GM21786 (cell line): ENCODE results near the gene SLC25A48.

Experiments used
- ATAC-seq: cut with Tn5 transposase; IDR thresholded peaks from one replicate; pipeline ENCODE4 v1.9.1; 2021; ENCODE audit not compliant: unreplicated experiment

Gene SLC25A48

GRCh38 chr5:135913713-135914626 lies 79.5 kb downstream of the SLC25A48 start:
- ATAC-seq = no peak

DNA sequence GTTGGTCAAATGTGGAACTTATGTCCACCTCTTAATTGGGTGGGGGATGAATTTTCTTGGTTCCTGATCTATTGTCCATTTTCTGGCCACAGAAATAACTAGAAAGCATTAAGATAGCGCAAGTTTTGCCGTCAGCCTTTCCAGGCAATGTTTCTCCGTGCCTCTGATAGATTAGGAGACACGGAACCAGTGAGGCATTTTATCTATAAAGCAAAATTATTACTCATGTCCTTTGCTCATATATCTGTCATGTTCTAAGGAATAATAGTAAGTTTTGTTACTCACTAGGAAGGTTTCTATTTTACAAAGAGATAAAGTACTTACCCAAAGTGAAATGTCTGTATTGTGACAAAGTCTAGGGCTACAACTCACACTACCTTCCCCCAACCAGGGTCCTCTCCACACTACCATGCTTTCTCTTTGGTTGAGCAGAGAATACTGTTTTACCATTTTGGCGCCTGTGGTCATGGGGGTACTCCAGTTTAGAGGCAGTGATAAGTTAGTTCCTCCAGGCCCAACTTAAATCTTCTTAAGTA lies 81.1 kb downstream of the SLC25A48 start:
- no peak for ATAC-seq

DNA sequence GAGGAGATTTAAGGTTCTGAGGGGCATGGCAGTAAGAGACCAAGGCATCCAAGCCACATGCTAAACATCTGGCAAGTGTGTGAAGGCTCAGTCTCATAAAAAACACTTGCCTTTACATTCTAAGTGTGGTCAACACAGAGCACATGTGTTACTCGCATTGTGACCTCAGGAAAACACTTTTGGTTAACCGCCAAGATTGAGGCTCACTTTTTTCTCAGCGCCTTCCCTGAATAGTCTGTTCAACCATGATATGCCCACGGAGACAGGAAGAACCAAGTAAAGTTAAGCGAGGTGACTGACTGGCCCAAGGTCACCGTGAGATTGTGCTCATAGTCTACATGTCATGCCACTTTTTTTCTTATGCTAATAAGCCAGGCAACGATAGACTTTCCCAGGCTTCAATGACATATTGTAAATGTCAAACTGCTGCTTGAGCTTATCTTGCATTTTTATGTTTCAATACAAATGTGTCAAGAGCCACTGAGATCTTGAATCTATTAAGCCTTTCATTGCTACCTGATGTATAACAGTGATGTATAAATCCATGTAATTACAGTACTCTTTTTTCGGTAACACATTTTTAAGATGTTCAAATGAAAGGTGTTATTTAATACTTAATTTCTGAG lies 82.3 kb downstream of the SLC25A48 start:
- ATAC-seq = no peak

- ATAC-seq = no peak
Observed at GRCh38 chr5:135920199-135920598, 85.7 kb downstream of the SLC25A48 start.

- no peak for ATAC-seq
Observed at GRCh38 chr5:135921388-135921787, 86.9 kb downstream of the SLC25A48 start.

DNA sequence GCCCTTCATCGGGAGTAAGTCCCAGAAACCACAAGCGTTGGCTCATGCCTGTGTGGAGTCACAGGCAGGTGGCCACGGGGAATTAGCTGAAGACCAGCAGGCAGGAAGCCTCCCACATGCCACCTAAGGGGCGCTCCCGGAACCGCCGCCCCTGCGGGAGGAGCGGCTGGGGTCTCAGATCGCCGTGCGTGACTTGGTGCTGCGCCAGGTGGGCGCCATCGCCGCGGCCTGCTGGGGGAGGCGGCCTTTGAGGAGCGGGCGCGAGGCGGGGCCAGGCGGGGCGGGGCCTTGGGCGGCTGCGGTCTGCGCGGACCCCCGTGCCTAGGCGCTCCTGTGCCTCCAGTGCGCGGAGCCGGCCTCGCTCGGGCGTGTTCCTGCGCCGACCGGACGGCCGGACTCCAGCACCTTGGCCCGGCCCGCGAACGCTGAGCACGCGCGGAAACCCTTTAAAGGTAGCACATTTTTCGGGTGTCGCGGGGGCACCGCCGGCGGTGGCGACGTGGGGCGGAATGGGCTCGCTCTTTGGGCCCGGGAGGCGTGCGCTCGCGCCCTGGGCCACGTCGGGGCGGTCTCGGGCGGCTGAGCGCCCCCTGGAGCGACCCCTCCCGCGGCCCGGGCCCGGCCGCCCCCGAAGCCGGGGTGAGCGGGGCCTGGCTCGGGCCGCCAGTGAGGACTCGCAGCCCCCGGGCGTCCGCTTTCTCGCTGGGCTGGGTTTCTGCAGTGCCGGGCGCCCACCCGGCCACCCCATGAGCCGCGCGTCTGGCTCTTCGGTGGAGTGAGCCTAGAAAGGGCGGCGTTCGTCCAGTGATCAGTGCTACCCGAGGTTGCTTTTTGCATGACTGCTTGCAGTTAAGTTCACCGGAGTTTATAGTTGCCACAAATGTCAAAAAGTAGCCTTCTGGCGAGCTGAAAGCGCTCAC lies 95.8 kb downstream of the SLC25A48 start:
- ATAC-seq = no peak

GRCh38 chr5:135930949-135931295 lies 96.5 kb downstream of the SLC25A48 start:
- ATAC-seq = no peak

- ATAC-seq = no peak
Observed at GRCh38 chr5:135934939-135935338, 100.5 kb downstream of the SLC25A48 start.

DNA sequence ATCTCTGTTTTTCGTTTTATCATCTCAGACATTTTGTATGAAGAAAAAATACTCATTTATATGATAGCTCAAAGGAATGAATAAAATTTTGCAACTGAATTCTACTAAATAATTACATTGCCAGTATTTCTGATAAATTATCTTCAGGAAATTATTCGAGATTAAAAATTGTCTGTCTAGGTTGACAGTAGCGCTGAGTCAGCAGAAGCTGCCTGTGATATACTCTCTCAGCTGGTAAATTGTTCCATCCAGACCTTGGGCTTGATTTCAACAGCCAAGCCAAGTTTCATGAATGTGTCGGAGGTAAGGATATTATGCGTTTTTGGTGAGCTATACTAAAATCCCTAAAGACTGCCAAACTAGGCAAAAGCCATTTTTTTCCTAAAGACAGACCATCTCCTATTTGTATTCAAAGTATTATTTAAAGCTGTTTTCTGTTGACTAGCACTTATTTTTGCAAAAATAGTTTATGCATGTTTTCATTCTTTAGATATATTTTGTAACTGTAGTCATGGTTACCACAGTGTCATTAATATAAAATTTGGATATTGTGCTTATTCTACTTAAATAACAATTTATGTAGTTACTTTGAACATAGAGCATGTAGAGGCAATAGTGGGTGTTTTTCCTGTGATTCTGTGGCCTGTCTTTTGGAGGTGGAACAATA lies 102.9 kb downstream of the SLC25A48 start:
- ATAC-seq = no peak
